ENCODE measurements around the gene ATP6V1G3. TPM values are rescaled to one million over a fixed set of nuclear protein-coding genes. Genes with fewer than 3 reads are reported as not detected.

ATP6V1G3 gene
- total and polyA plus RNA-seq, 2 donors (not counting 1 experiment from before 2014, with no cell fraction given): not detected

- H3K9me3 Mint-ChIP-seq (ENCODE audit: insufficient read depth): no peaks in the 10 kb centered on the region
- no peaks in the 10 kb centered on the region for H3K27me3 Mint-ChIP-seq
- H3K4me1 Mint-ChIP-seq: peaks cover 12% of the 10 kb centered on the region
- Histone ChIP-seq H3K27ac (ENCODE audit: low read length in 2 of 2) (no peak overlapping the region), H3K79me2 (ENCODE audit: control insufficient read depth, insufficient read depth, low read length) (no peaks in the 10 kb centered on the region), H3K9me3 (ENCODE audit: control extremely low read depth in 1 of 3, control insufficient read depth in 2 of 3, insufficient read depth in 1 of 3, low read length in 2 of 3) (peaks cover 0 to 5% (median 0%) of the 10 kb centered on the region in 3 donors), H3K27me3 (replicated peaks in 1 of 4; ENCODE audit: control extremely low read depth in 1 of 4, control insufficient read depth in 3 of 4, insufficient read depth in 4 of 4, low read length in 3 of 4) (no peaks in the 10 kb centered on the region), H3K4me2 (replicated peaks; ENCODE audit: low read depth, low read length, poor library complexity, severe bottlenecking) (no peak overlapping the region), H4K20me1 (ENCODE audit: control insufficient read depth, insufficient read depth, low read length, poor library complexity, severe bottlenecking) (no peaks in the 10 kb centered on the region), H3K4me3 (ENCODE audit: control extremely low read depth in 1 of 5, extremely low read depth in 1 of 5, insufficient read depth in 1 of 5, low read depth in 2 of 5, low read length in 4 of 5) (no peak overlapping the region), H3K9ac (ENCODE audit: low read length) (no peak overlapping the region), H2AFZ (ENCODE audit: insufficient read depth, low read depth, low read length, poor library complexity, severe bottlenecking) (no peak overlapping the region), H3K36me3 (replicated peaks in 1 of 2; ENCODE audit: control extremely low read depth in 1 of 2, control insufficient read depth in 1 of 2, extremely low read depth in 1 of 2, insufficient read depth in 2 of 2, low read length in 1 of 2) (no peaks in the 10 kb centered on the region), H3K4me1 (ENCODE audit: control insufficient read depth in 2 of 2, insufficient read depth in 2 of 2, low read length in 2 of 2) (peaks cover 9 to 12% of the 10 kb centered on the region in 2 donors)
- intact Hi-C loops (cut with micrococcal nuclease): no loop called here
- no peak for ATAC-seq (ENCODE audit: low read depth)
- no peak for DNase-seq
- ChIA-PET POLR2A (no interaction called here), CTCF (no interaction called here)
- H3K27ac Mint-ChIP-seq: no peak overlapping the region
- WGBS (ENCODE audit: insufficient coverage): 94% methylated on average over 8 of the region's 10 CpGs
- no peak for TF ChIP-seq EZH2 (IDR thresholded peaks at IDR 0.05; ENCODE audit: borderline replicate concordance, insufficient read depth, low read depth, low read length, poor library complexity, severe bottlenecking)
- TF ChIP-seq CTCF (IDR thresholded peaks at IDR 0.05): no peak
- H3K4me3 Mint-ChIP-seq: no peak overlapping the region
Measured at GRCh38 chr1:198493329-198493728, 47.2 kb downstream of the ATP6V1G3 start.

- ChIA-PET POLR2A (no interaction called here), CTCF (no interaction called here)
- WGBS (ENCODE audit: insufficient coverage): no CpG with 5 or more reads among the region's 1 CpG
Measured at GRCh38 chr1:198492872-198493271, 47.6 kb downstream of the ATP6V1G3 start.

More at GRCh38 chr1:198492872-198493271, 47.6 kb downstream of the ATP6V1G3 start:
- no peaks in the 10 kb centered on the region for H3K79me2 ChIP-seq (ENCODE audit: control insufficient read depth, insufficient read depth, low read length)
- no peak overlapping the region for H3K27ac ChIP-seq (ENCODE audit: low read length in 2 of 2)
- H3K4me1 Mint-ChIP-seq: peaks cover 9% of the 10 kb centered on the region
- H3K4me1 ChIP-seq (ENCODE audit: control insufficient read depth in 2 of 2, insufficient read depth in 2 of 2, low read length in 2 of 2): peaks cover 8 to 12% of the 10 kb centered on the region in 2 donors
- no peak for TF ChIP-seq EZH2 (IDR thresholded peaks at IDR 0.05; ENCODE audit: borderline replicate concordance, insufficient read depth, low read depth, low read length, poor library complexity, severe bottlenecking)
- no peak for TF ChIP-seq CTCF (IDR thresholded peaks at IDR 0.05)
- H3K9me3 Mint-ChIP-seq (ENCODE audit: insufficient read depth): no peaks in the 10 kb centered on the region
- H3K27me3 Mint-ChIP-seq: no peaks in the 10 kb centered on the region
- no peaks in the 10 kb centered on the region for H4K20me1 ChIP-seq (ENCODE audit: control insufficient read depth, insufficient read depth, low read length, poor library complexity, severe bottlenecking)
- no peak overlapping the region for H3K4me2 ChIP-seq (replicated peaks; ENCODE audit: low read depth, low read length, poor library complexity, severe bottlenecking)
- intact Hi-C loops (cut with micrococcal nuclease): no loop called here
- H2AFZ ChIP-seq (ENCODE audit: insufficient read depth, low read depth, low read length, poor library complexity, severe bottlenecking): no peak overlapping the region
- no peaks in the 10 kb centered on the region for H3K36me3 ChIP-seq (replicated peaks in 1 of 2; ENCODE audit: control extremely low read depth in 1 of 2, control insufficient read depth in 1 of 2, extremely low read depth in 1 of 2, insufficient read depth in 2 of 2, low read length in 1 of 2)
- ATAC-seq (ENCODE audit: low read depth) (no peak), DNase-seq (no peak)
- H3K9me3 ChIP-seq (ENCODE audit: control extremely low read depth in 1 of 3, control insufficient read depth in 2 of 3, insufficient read depth in 1 of 3, low read length in 2 of 3): peaks cover 0 to 5% (median 0%) of the 10 kb centered on the region in 3 donors
- no peak overlapping the region for H3K4me3 ChIP-seq (ENCODE audit: control extremely low read depth in 1 of 5, extremely low read depth in 1 of 5, insufficient read depth in 1 of 5, low read depth in 2 of 5, low read length in 4 of 5)
- H3K4me3 Mint-ChIP-seq: no peak overlapping the region
- H3K9ac ChIP-seq (ENCODE audit: low read length): no peak overlapping the region
- H3K27me3 ChIP-seq (replicated peaks in 1 of 4; ENCODE audit: control extremely low read depth in 1 of 4, control insufficient read depth in 3 of 4, insufficient read depth in 4 of 4, low read length in 3 of 4): no peaks in the 10 kb centered on the region
- no peak overlapping the region for H3K27ac Mint-ChIP-seq

Measured in B cell (primary cell).